Adipose tissue (tissue), 3 donors: ENCODE data around the gene CSF3R. TPM values are rescaled to one million over a fixed set of nuclear protein-coding genes. Genes with fewer than 3 reads are reported as not detected.

Experiments used
- H3K27ac ChIP-seq: one replicate; pipeline ENCODE4 v1.5.1; 2013; ENCODE audit warnings: low read depth, low read length
- WGBS, 3 donors: extraction: QIAGEN DNeasy Blood & Tissue Kit; methylation state at CpG; one replicate each; pipeline ENCODE4 v1.1.7; 2013; 5-methylcytosine and 5-hydroxymethylcytosine counted together
- polyA plus RNA-seq, 3 donors: library from polyadenylated mRNA; stranded (reverse); fragments of 200-250 nt; gene quantifications; one replicate each; pipeline ENCODE4 v1.2.3, GENCODE V29; 2013
- donor health status: healthy with polysubstance abuse.
- donor health status: Bipolar disorder and iron deficiency.
- donor health status: healthy.

The CSF3R gene
- polyA plus RNA-seq, 3 donors, result 2.6 to 74.0 (median 36.2) TPM

- 83 to 89% (median 86%) methylated on average over 10 of the region's 10 CpGs for WGBS, 3 donors
- no peak overlapping the region for H3K27ac ChIP-seq
Measured at GRCh38 chr1:36467700-36468455, 14.8 kb downstream of the CSF3R start.

GRCh38 chr1:36467027-36467410 is 15.7 kb downstream of the CSF3R start:
- H3K27ac ChIP-seq, result no peak overlapping the region
- WGBS, 3 donors, result 90 to 96% (median 94%) methylated on average over 4 of the region's 4 CpGs

- WGBS, 3 donors, result 88 to 91% (median 89%) methylated on average over 11 to 12 of the region's 12 CpGs
- H3K27ac ChIP-seq, result no peak overlapping the region
Measured at GRCh38 chr1:36466370-36467026, 16.2 kb downstream of the CSF3R start.

GRCh38 chr1:36465731-36466369 is 16.9 kb downstream of the CSF3R start:
- WGBS, 3 donors, result 62 to 71% (median 63%) methylated on average over 4 of the region's 4 CpGs
- H3K27ac ChIP-seq, result no peak overlapping the region

GRCh38 chr1:36464605-36465393 is 17.9 kb downstream of the CSF3R start:
- WGBS, 3 donors, result 23 to 39% (median 38%) methylated on average over 13 of the region's 13 CpGs

GRCh38 chr1:36463803-36464604 is 18.7 kb downstream of the CSF3R start, which contains the start of gene MRPS15:
TSS of gene MRPS15 (minus strand) at chr1:36464384. CDS start at chr1:36464275, 109 bp downstream.
- peak within 1 kb of the TSS; percentile 70 for H3K27ac ChIP-seq
- 0 to 1% (median 1%) methylated on average over 65 of the region's 65 CpGs for WGBS, 3 donors

More at GRCh38 chr1:36464605-36465393, 17.9 kb downstream of the CSF3R start:
- peak overlapping the region; percentile 70 for H3K27ac ChIP-seq

GRCh38 chr1:36463463-36463802 is 19.3 kb downstream of the CSF3R start:
- 11 to 13% (median 12%) methylated on average over 6 of the region's 6 CpGs for WGBS, 3 donors
- H3K27ac ChIP-seq, result no peak overlapping the region

GRCh38 chr1:36458910-36459309 is 23.8 kb downstream of the CSF3R start:
- whole genome bisulfite sequencing, 3 donors, result 61 to 90% (median 77%) methylated on average over 3 of the region's 3 CpGs
- H3K27ac ChIP-seq, result no peak overlapping the region

- H3K27ac ChIP-seq, result no peak overlapping the region
Measured at GRCh38 chr1:36457691-36458090, 25.0 kb downstream of the CSF3R start.

GRCh38 chr1:36456391-36456928 is 26.3 kb downstream of the CSF3R start:
- no peak overlapping the region for H3K27ac ChIP-seq

More at GRCh38 chr1:36457691-36458090, 25.0 kb downstream of the CSF3R start:
- 50 to 77% (median 57%) methylated on average over 5 of the region's 5 CpGs for WGBS, 3 donors

GRCh38 chr1:36455386-36455785 is 27.3 kb downstream of the CSF3R start:
- no peak overlapping the region for H3K27ac ChIP-seq
- 79 to 86% (median 79%) methylated on average over 1 of the region's 1 CpG for WGBS, 3 donors

GRCh38 chr1:36453600-36454388 is 28.9 kb downstream of the CSF3R start:
- 91 to 92% (median 91%) methylated on average over 6 of the region's 6 CpGs for WGBS, 3 donors

GRCh38 chr1:36453051-36453450 is 29.7 kb downstream of the CSF3R start:
- 93 to 98% (median 94%) methylated on average over 3 of the region's 3 CpGs for WGBS, 3 donors
- H3K27ac ChIP-seq, result no peak overlapping the region

More at GRCh38 chr1:36453600-36454388, 28.9 kb downstream of the CSF3R start:
- H3K27ac ChIP-seq, result no peak overlapping the region

GRCh38 chr1:36450919-36451305 is 31.8 kb downstream of the CSF3R start:
- peak overlapping the region; percentile 85 for H3K27ac ChIP-seq
- WGBS, 3 donors, result 28 to 34% (median 34%) methylated on average over 18 of the region's 18 CpGs

- H3K27ac ChIP-seq, result peak within 1 kb of the TSS; percentile 85
- WGBS, 3 donors, result 1% methylated on average over 46 to 48 of the region's 48 CpGs
Measured at GRCh38 chr1:36450270-36450918, 32.3 kb downstream of the CSF3R start, which contains the start of gene OSCP1. TSS of gene OSCP1 (minus strand) at chr1:36450451. CDS start at chr1:36450369, 82 bp downstream.

GRCh38 chr1:36448530-36449056 is 34.1 kb downstream of the CSF3R start:
- no peak overlapping the region for H3K27ac ChIP-seq
- WGBS, 3 donors, result 66 to 91% (median 69%) methylated on average over 4 of the region's 4 CpGs
